Kidney capillary endothelial cell (primary cell): ENCODE measurements around the gene NADK.

Experiments used
- DNase-seq: peaks from one replicate; pipeline ENCODE4 v3.0.0-alpha.2; 2018; ENCODE audit warnings: low spot score

NADK gene

GRCh38 chr1:1786836-1787605 is 8.8 kb upstream of the NADK start:
- DNase-seq, result no peak

- DNase-seq, result no peak
Measured at GRCh38 chr1:1785666-1786065, 7.4 kb upstream of the NADK start.

- DNase-seq, result no peak
Measured at GRCh38 chr1:1784933-1785332, 6.7 kb upstream of the NADK start.

GRCh38 chr1:1783320-1783719 is 5.0 kb upstream of the NADK start:
- DNase-seq, result no peak

GRCh38 chr1:1782399-1783221 is 4.3 kb upstream of the NADK start:
- DNase-seq, result peak; percentile 39

GRCh38 chr1:1781526-1781903 is 3.2 kb upstream of the NADK start:
- DNase-seq, result no peak

GRCh38 chr1:1780598-1781525 is 2.6 kb upstream of the NADK start:
- no peak for DNase-seq

- no peak for DNase-seq
Measured at GRCh38 chr1:1779691-1780597, 1.7 kb upstream of the NADK start.

- no peak for DNase-seq
Measured at GRCh38 chr1:1779320-1779675, 1.0 kb upstream of the NADK start.

GRCh38 chr1:1778663-1779319 is 521 bp upstream of the NADK start:
- no peak for DNase-seq

- no peak for DNase-seq
Measured at GRCh38 chr1:1777583-1777899, 729 bp downstream of the NADK start.

GRCh38 chr1:1776672-1777582 is 1.3 kb downstream of the NADK start:
- no peak for DNase-seq

- DNase-seq, result no peak
Measured at GRCh38 chr1:1775327-1776226, 2.7 kb downstream of the NADK start.

GRCh38 chr1:1773874-1774273 is 4.4 kb downstream of the NADK start:
- DNase-seq, result no peak

GRCh38 chr1:1771096-1771495 is 7.2 kb downstream of the NADK start:
- no peak for DNase-seq

GRCh38 chr1:1770102-1770501 is 8.2 kb downstream of the NADK start:
- DNase-seq, result no peak

- DNase-seq, result no peak
Measured at GRCh38 chr1:1768249-1768992, 9.8 kb downstream of the NADK start.

GRCh38 chr1:1764876-1765470 is 13.3 kb downstream of the NADK start:
- no peak for DNase-seq
